ACC112 (cell line): ENCODE data around the gene TNS1.

Source experiments
- H2AFZ ChIP-seq: fragments of 200-600 bp; sonication (generic); one replicate; pipeline ENCODE4 v1.6.0; 2017; ENCODE audit warnings: antibody characterized with exemption, low read length; ENCODE audit not compliant: unreplicated experiment
- H3K27ac ChIP-seq: fragments of 200-600 bp; sonication (generic); 2 replicates; pipeline ENCODE4 v1.5.1; 2014; ENCODE audit warnings: low read depth, mild to moderate bottlenecking, antibody characterized with exemption, low read length, moderate library complexity
- H3K27me3 ChIP-seq: fragments of 200-600 bp; sonication (generic); 2 replicates; pipeline ENCODE4 v1.6.1; 2014; ENCODE audit warnings: mild to moderate bottlenecking, antibody characterized with exemption, low read length, moderate library complexity, mixed read lengths; ENCODE audit not compliant: insufficient read depth
- H3K36me3 ChIP-seq: fragments of 200-600 bp; sonication (generic); 2 replicates; pipeline ENCODE4 v1.6.1; 2016; ENCODE audit warnings: mild to moderate bottlenecking, antibody characterized with exemption, low read length, moderate library complexity, mixed read lengths; ENCODE audit not compliant: insufficient read depth
- H3K4me1 ChIP-seq: fragments of 200-600 bp; sonication (generic); one replicate; pipeline ENCODE4 v1.6.1; 2016; ENCODE audit warnings: low read length, mixed read lengths; ENCODE audit not compliant: insufficient read depth, unreplicated experiment, control insufficient read depth
- H3K4me3 ChIP-seq: fragments of 200-600 bp; sonication (generic); 2 replicates; pipeline ENCODE4 v1.5.1; 2014; ENCODE audit warnings: mild to moderate bottlenecking, low read depth, low read length
- H3K79me2 ChIP-seq: fragments of 200-600 bp; sonication (generic); one replicate; pipeline ENCODE4 v1.6.0; 2016; ENCODE audit warnings: low read length; ENCODE audit not compliant: control insufficient read depth, unreplicated experiment, insufficient read depth

The TNS1 gene

GRCh38 chr2:217907266-217907665, 95.5 kb downstream of the TNS1 start:
- H3K36me3 ChIP-seq, result no peaks in the 10 kb centered on the region; the same call in 1 of the 2 replicates
- H3K27ac ChIP-seq, result no peak overlapping the region
- H3K4me1 ChIP-seq, result peaks cover 52% of the 10 kb centered on the region
- no peaks in the 10 kb centered on the region for H3K27me3 ChIP-seq
- no peak overlapping the region for H2AFZ ChIP-seq
- H3K79me2 ChIP-seq, result peaks cover 26% of the 10 kb centered on the region
- no peak overlapping the region for H3K4me3 ChIP-seq

GRCh38 chr2:217906798-217907197, 96.0 kb downstream of the TNS1 start:
- no peaks in the 10 kb centered on the region for H3K27me3 ChIP-seq
- no peak overlapping the region for H3K27ac ChIP-seq
- peaks cover 26% of the 10 kb centered on the region for H3K79me2 ChIP-seq
- no peak overlapping the region for H3K4me3 ChIP-seq
- peaks cover 51% of the 10 kb centered on the region for H3K4me1 ChIP-seq
- no peak overlapping the region for H2AFZ ChIP-seq
- no peaks in the 10 kb centered on the region; the same call in 1 of the 2 replicates for H3K36me3 ChIP-seq

- Histone ChIP-seq H3K27ac (no peak overlapping the region), H3K27me3 (no peaks in the 10 kb centered on the region), H3K36me3 (no peaks in the 10 kb centered on the region; the same call in 1 of the 2 replicates), H3K4me3 (no peak overlapping the region), H3K79me2 (peaks cover 35% of the 10 kb centered on the region), H3K4me1 (peaks cover 51% of the 10 kb centered on the region), H2AFZ (no peak overlapping the region)
Measured at GRCh38 chr2:217905896-217906295, 96.9 kb downstream of the TNS1 start.

- peaks cover 40% of the 10 kb centered on the region for H3K79me2 ChIP-seq
- no peaks in the 10 kb centered on the region for H3K27me3 ChIP-seq
- H3K27ac ChIP-seq, result no peak overlapping the region
- H3K4me1 ChIP-seq, result peaks cover 51% of the 10 kb centered on the region
- H3K36me3 ChIP-seq, result no peaks in the 10 kb centered on the region; the same call in 1 of the 2 replicates
- H2AFZ ChIP-seq, result no peak overlapping the region
- H3K4me3 ChIP-seq, result no peak overlapping the region
Measured at GRCh38 chr2:217905395-217905794, 97.4 kb downstream of the TNS1 start.

GRCh38 chr2:217904614-217904965, 98.2 kb downstream of the TNS1 start:
- no peak overlapping the region for H2AFZ ChIP-seq
- peaks cover 50% of the 10 kb centered on the region for H3K4me1 ChIP-seq
- H3K27ac ChIP-seq, result peak overlapping the region; percentile 81
- no peak overlapping the region for H3K4me3 ChIP-seq
- no peaks in the 10 kb centered on the region for H3K27me3 ChIP-seq
- peaks cover 37% of the 10 kb centered on the region for H3K79me2 ChIP-seq
- H3K36me3 ChIP-seq, result no peaks in the 10 kb centered on the region; the same call in 1 of the 2 replicates

- H3K27me3 ChIP-seq, result no peaks in the 10 kb centered on the region
- H3K4me1 ChIP-seq, result peaks cover 55% of the 10 kb centered on the region
- no peaks in the 10 kb centered on the region; the same call in 1 of the 2 replicates for H3K36me3 ChIP-seq
- H3K27ac ChIP-seq, result peak overlapping the region; percentile 81
- no peak overlapping the region for H2AFZ ChIP-seq
- H3K79me2 ChIP-seq, result peaks cover 35% of the 10 kb centered on the region
- no peak overlapping the region for H3K4me3 ChIP-seq
Measured at GRCh38 chr2:217903859-217904613, 98.8 kb downstream of the TNS1 start.

GRCh38 chr2:217903142-217903858, 99.5 kb downstream of the TNS1 start:
- no peak overlapping the region for H3K4me3 ChIP-seq
- H3K79me2 ChIP-seq, result peaks cover 32% of the 10 kb centered on the region
- H3K27ac ChIP-seq, result peak overlapping the region; percentile 81
- peaks cover 61% of the 10 kb centered on the region for H3K4me1 ChIP-seq
- H2AFZ ChIP-seq, result no peak overlapping the region
- no peaks in the 10 kb centered on the region; the same call in 1 of the 2 replicates for H3K36me3 ChIP-seq
- H3K27me3 ChIP-seq, result no peaks in the 10 kb centered on the region

GRCh38 chr2:217902379-217903141, 100.2 kb downstream of the TNS1 start:
- Histone ChIP-seq H3K4me1 (peaks cover 61% of the 10 kb centered on the region), H2AFZ (no peak overlapping the region), H3K27ac (peak overlapping the region; percentile 81), H3K36me3 (peaks cover 3% of the 10 kb centered on the region; the same call in 1 of the 2 replicates), H3K79me2 (peaks cover 26% of the 10 kb centered on the region), H3K27me3 (no peaks in the 10 kb centered on the region), H3K4me3 (peak overlapping the region; percentile 17; the same call in 1 of the 2 replicates)

- peaks cover 4% of the 10 kb centered on the region; the same call in 1 of the 2 replicates for H3K36me3 ChIP-seq
- peak overlapping the region; percentile 36 for H3K4me3 ChIP-seq
- H3K4me1 ChIP-seq, result peaks cover 61% of the 10 kb centered on the region
- peaks cover 28% of the 10 kb centered on the region for H3K79me2 ChIP-seq
- H2AFZ ChIP-seq, result no peak overlapping the region
- no peaks in the 10 kb centered on the region for H3K27me3 ChIP-seq
- peak overlapping the region; percentile 81 for H3K27ac ChIP-seq
Measured at GRCh38 chr2:217901835-217902378, 100.9 kb downstream of the TNS1 start.

GRCh38 chr2:217901400-217901799, 101.4 kb downstream of the TNS1 start:
- H2AFZ ChIP-seq, result no peak overlapping the region
- H3K36me3 ChIP-seq, result peaks cover 9% of the 10 kb centered on the region; the same call in 1 of the 2 replicates
- H3K27ac ChIP-seq, result peak overlapping the region; percentile 81
- H3K27me3 ChIP-seq, result no peaks in the 10 kb centered on the region
- peaks cover 28% of the 10 kb centered on the region for H3K79me2 ChIP-seq
- peaks cover 61% of the 10 kb centered on the region for H3K4me1 ChIP-seq
- H3K4me3 ChIP-seq, result peak overlapping the region; percentile 36
